HepG2 (cell line): ENCODE measurements around the gene ASB3. TPM values are rescaled to one million over a fixed set of nuclear protein-coding genes. Genes with fewer than 3 reads are reported as not detected.
"Not testable (repeated sequence)": the region's sequence is repeated elsewhere in the genome, so short reads cannot be mapped to it uniquely, and the experiment has no call there.

Source experiments
- ATAC-seq: fragments of 200-7000 bp; cut with Tn5 transposase; 3 replicates; pipeline ENCODE4 v1.9.1; 2020; ENCODE audit warnings: mild to moderate bottlenecking, moderate library complexity
- BruUV-seq: library from RNA; stranded (reverse); fragments of 400-500 nt; replicated peaks from 2 replicates; lab custom pipeline; 2021; lab: Mats Ljungman, UMichigan
- CTCF ChIA-PET: fragments of 300-600 bp; formaldehyde crosslinking; extraction: SDS; loops from one replicate; lab custom pipeline; 2021; ENCODE audit warnings: low total read pairs, inconsistent platforms, low intra/inter-chr PET ratio; lab: Yijun Ruan, JAX
- POLR2A ChIA-PET: fragments of 350-600 bp; sonication (Branson Sonifier 250); formaldehyde crosslinking; loops from one replicate; lab custom pipeline; 2020; ENCODE audit warnings: antibody characterized with exemption, inconsistent platforms; lab: Yijun Ruan, JAX
- DNase-seq: peaks from one replicate; pipeline ENCODE4 v3.0.0-alpha.2; 2015; ENCODE audit warnings: low spot score
- FAIRE-seq: peaks from 3 replicates; lab custom pipeline; 2011; peaks lifted over from hg19 to GRCh38; lab: Jason Lieb, UNC
- H2AFZ ChIP-seq: one replicate; pipeline ENCODE4 v1.6.1; 2011; ENCODE audit warnings: low read length, inconsistent platforms
- H3K27ac ChIP-seq: fragments of 300-600 bp; 3 replicates; pipeline ENCODE4 v1.8.0; 2011; ENCODE audit warnings: mixed run types, mild to moderate bottlenecking, mixed read lengths, low read length, inconsistent platforms; ENCODE audit not compliant: insufficient read depth; ENCODE audit errors: extremely low read length
- H3K27me3 ChIP-seq, 2 experiments: fragments of 200-600 bp in 1 of 2; 2 replicates in 1 of 2; 3 replicates in 1 of 2; pipeline versions ENCODE4 v1.6.0 to v1.8.0; 2011; ENCODE audit warnings: low read length in 2 of 2, mild to moderate bottlenecking in 2 of 2, moderate library complexity in 2 of 2, inconsistent platforms in 1 of 2; ENCODE audit not compliant: insufficient read depth in 2 of 2, control insufficient read depth in 1 of 2
- H3K36me3 ChIP-seq, 2 experiments: fragments of 200-600 bp in 1 of 2; replicated peaks in 1 of 2; 2 replicates in 1 of 2; 3 replicates in 1 of 2; pipeline versions ENCODE4 v1.5.1 to v1.8.0; 2011; ENCODE audit warnings: low read length in 2 of 2, inconsistent platforms in 1 of 2; ENCODE audit not compliant: insufficient read depth in 2 of 2, control insufficient read depth in 1 of 2
- H3K4me1 ChIP-seq: 2 replicates; pipeline ENCODE4 v1.5.1; 2012; ENCODE audit warnings: low read length, inconsistent platforms; ENCODE audit not compliant: insufficient read depth
- H3K4me2 ChIP-seq: 2 replicates; pipeline ENCODE4 v1.6.0; 2011; ENCODE audit warnings: low read depth, low read length, inconsistent platforms
- H3K4me3 ChIP-seq, 3 experiments: fragments of 200-600 bp in 1 of 3; sonication (generic), shearing (Covaris generic) in 1 of 3; replicated peaks in 1 of 3; 2 replicates each; pipeline ENCODE4 v1.5.1; 2011 to 2016; ENCODE audit warnings: low read length in 3 of 3, inconsistent platforms in 2 of 3, low read depth in 2 of 3, mild to moderate bottlenecking in 2 of 3, control low read depth in 1 of 3, mixed read lengths in 1 of 3; ENCODE audit not compliant: insufficient read depth in 1 of 3
- H3K79me2 ChIP-seq: one replicate; pipeline ENCODE4 v1.6.1; 2011; ENCODE audit warnings: low read length, inconsistent platforms; ENCODE audit not compliant: insufficient read depth
- H3K9ac ChIP-seq: 2 replicates; pipeline ENCODE4 v1.6.0; 2011; ENCODE audit warnings: mild to moderate bottlenecking, low read depth, low read length, inconsistent platforms; ENCODE audit not compliant: insufficient read depth
- H3K9me3 ChIP-seq: 2 replicates; pipeline ENCODE4 v1.5.1; 2012; ENCODE audit warnings: mild to moderate bottlenecking, low read length
- H4K20me1 ChIP-seq: 2 replicates; pipeline ENCODE4 v1.6.0; 2011; ENCODE audit warnings: inconsistent platforms, mild to moderate bottlenecking, low read length, moderate library complexity; ENCODE audit not compliant: insufficient read depth
- ETV6 ChIP-seq: sonication (generic); formaldehyde crosslinking; conservative IDR thresholded peaks from 2 replicates; pipeline ENCODE4 v1.4.0; 2020; ENCODE audit warnings: missing genetic modification reagents
- KDM5A ChIP-seq: fragments of 200-600 bp; sonication (generic); IDR thresholded peaks from 2 replicates; pipeline ENCODE4 v1.7.0; 2018; ENCODE audit warnings: antibody characterized with exemption, mild to moderate bottlenecking, low read length, borderline replicate concordance
- RAD51 ChIP-seq: fragments of 450-650 bp; IDR thresholded peaks from 2 replicates; pipeline ENCODE4 v1.6.1; 2016; ENCODE audit warnings: borderline replicate concordance
- TEAD2 ChIP-seq: sonication (generic); formaldehyde crosslinking; IDR thresholded peaks from 2 replicates; pipeline ENCODE4 v1.9.0; 2021; ENCODE audit warnings: missing genetic modification reagents
- ZNF180 ChIP-seq: sonication (generic); formaldehyde crosslinking; IDR thresholded peaks from 2 replicates; pipeline ENCODE4 v1.4.0; 2020; ENCODE audit warnings: low read depth, missing genetic modification reagents, borderline replicate concordance
- ZNF331 ChIP-seq: sonication (generic); formaldehyde crosslinking; IDR thresholded peaks from 2 replicates; pipeline ENCODE4 v1.4.0; 2020; ENCODE audit warnings: missing genetic modification reagents
- ZNF563 ChIP-seq: sonication (generic); formaldehyde crosslinking; IDR thresholded peaks from 2 replicates; pipeline ENCODE4 v1.8.0; 2022; ENCODE audit warnings: mild to moderate bottlenecking, moderate library complexity, missing genetic modification reagents
- ZNF607 ChIP-seq: sonication (generic); formaldehyde crosslinking; IDR thresholded peaks from 2 replicates; pipeline ENCODE4 v1.5.1; 2020; ENCODE audit warnings: missing genetic modification reagents, mild to moderate bottlenecking, borderline replicate concordance
- ZNF883 ChIP-seq: sonication (generic); formaldehyde crosslinking; IDR thresholded peaks from 2 replicates; pipeline ENCODE4 v1.5.1; 2020; ENCODE audit warnings: mild to moderate bottlenecking, missing genetic modification reagents; ENCODE audit errors: not compliant biosample characterization
- WGBS: methylation state at CpG from one replicate; pipeline ENCODE4 v1.1.6; 2017; ENCODE audit warnings: low lambda C conversion rate; 5-methylcytosine and 5-hydroxymethylcytosine counted together
- in situ Hi-C: cut with HindIII; loops from 2 replicates; pipeline ENCODE4 v1.10.0; 2017; ENCODE audit warnings: low pct_unique_long_range_greater_than_20kb; ENCODE audit not compliant: extremely low pct_ligation_motif_present
- intact Hi-C: fragments of 100-400 bp; cut with micrococcal nuclease; formaldehyde crosslinking; loops from one replicate; pipeline ENCODE4 v1.10.0; 2022; ENCODE audit not compliant: unreplicated experiment
- polyA plus RNA-seq, 8 experiments: library from polyadenylated mRNA; depleted of rRNA in 3 of 8; stranded (reverse) in 7 of 8; unstranded in 1 of 8; fragments of >200 nt; fragmentation: Illumina TruSeq in 4 of 8; extraction: Trizol in 4 of 8; gene quantifications; 2 replicates each; pipeline versions ENCODE4 v1.2.1 to v1.2.3, GENCODE V29; 2011 to 2016; ENCODE audit warnings: low read depth in 4 of 8, missing spikeins in 1 of 8, mixed read lengths in 1 of 8; ENCODE audit not compliant: insufficient read depth in 1 of 8
- total RNA-seq, 5 experiments: library from RNA; depleted of rRNA; stranded (reverse); fragments of >200 nt; fragmentation: Illumina TruSeq; extraction: Trizol; gene quantifications; 2 replicates each; pipeline ENCODE4 v1.2.3, GENCODE V29; 2016; ENCODE audit warnings: low read depth in 1 of 5
- TF ChIP-seq, protein P1 (sequence below): sonication (generic); formaldehyde crosslinking; IDR thresholded peaks from 2 replicates; pipeline ENCODE4 v1.5.0; 2020; ENCODE audit warnings: missing genetic modification reagents, mild to moderate bottlenecking, borderline replicate concordance
- TF ChIP-seq, protein P2 (sequence below): sonication (generic); formaldehyde crosslinking; IDR thresholded peaks from 2 replicates; pipeline ENCODE4 v1.5.0; 2020; ENCODE audit warnings: mild to moderate bottlenecking, missing genetic modification reagents

ASB3 gene
- total and polyA plus RNA-seq, 2 of the 13 experiments (the other 11 are each of a cell fraction or from before 2014, with no cell fraction given) = 40.1 to 41.8 TPM

GRCh38 chr2:53667130-53667529 lies 119.6 kb downstream of the ASB3 start:
- POLR2A ChIA-PET = not testable (repeated sequence)

GRCh38 chr2:53660886-53661285 lies 125.9 kb downstream of the ASB3 start:
- H3K36me3 ChIP-seq = no peaks in the 10 kb centered on the region
- TF ChIP-seq ETV6 (no peak), ZNF563 (no peak), TEAD2 (CRISPR knock-in tag) (no peak), ZNF180 (no peak), ZNF883 (CRISPR knock-in tag) (no peak), KDM5A (no peak), ZNF607 (CRISPR knock-in tag) (no peak), RAD51 (no peak), ZNF331 (CRISPR knock-in tag) (no peak)
- TF ChIP-seq, protein P1, sequence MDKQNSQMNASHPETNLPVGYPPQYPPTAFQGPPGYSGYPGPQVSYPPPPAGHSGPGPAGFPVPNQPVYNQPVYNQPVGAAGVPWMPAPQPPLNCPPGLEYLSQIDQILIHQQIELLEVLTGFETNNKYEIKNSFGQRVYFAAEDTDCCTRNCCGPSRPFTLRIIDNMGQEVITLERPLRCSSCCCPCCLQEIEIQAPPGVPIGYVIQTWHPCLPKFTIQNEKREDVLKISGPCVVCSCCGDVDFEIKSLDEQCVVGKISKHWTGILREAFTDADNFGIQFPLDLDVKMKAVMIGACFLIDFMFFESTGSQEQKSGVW (CRISPR knock-in tag) = no peak
- TF ChIP-seq, protein P2, sequence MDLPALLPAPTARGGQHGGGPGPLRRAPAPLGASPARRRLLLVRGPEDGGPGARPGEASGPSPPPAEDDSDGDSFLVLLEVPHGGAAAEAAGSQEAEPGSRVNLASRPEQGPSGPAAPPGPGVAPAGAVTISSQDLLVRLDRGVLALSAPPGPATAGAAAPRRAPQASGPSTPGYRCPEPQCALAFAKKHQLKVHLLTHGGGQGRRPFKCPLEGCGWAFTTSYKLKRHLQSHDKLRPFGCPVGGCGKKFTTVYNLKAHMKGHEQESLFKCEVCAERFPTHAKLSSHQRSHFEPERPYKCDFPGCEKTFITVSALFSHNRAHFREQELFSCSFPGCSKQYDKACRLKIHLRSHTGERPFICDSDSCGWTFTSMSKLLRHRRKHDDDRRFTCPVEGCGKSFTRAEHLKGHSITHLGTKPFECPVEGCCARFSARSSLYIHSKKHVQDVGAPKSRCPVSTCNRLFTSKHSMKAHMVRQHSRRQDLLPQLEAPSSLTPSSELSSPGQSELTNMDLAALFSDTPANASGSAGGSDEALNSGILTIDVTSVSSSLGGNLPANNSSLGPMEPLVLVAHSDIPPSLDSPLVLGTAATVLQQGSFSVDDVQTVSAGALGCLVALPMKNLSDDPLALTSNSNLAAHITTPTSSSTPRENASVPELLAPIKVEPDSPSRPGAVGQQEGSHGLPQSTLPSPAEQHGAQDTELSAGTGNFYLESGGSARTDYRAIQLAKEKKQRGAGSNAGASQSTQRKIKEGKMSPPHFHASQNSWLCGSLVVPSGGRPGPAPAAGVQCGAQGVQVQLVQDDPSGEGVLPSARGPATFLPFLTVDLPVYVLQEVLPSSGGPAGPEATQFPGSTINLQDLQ (CRISPR knock-in tag) = no peak
- no peaks in the 10 kb centered on the region for H3K9me3 ChIP-seq
- ATAC-seq = no peak
- BruUV-seq = no TSS peak
- H3K4me1 ChIP-seq = no peaks in the 10 kb centered on the region
- H3K4me2 ChIP-seq = no peak overlapping the region
- 99% methylated on average over 2 of the region's 2 CpGs for WGBS
- POLR2A ChIA-PET = no interaction called here
- no peaks in the 10 kb centered on the region for H3K27me3 ChIP-seq
- H2AFZ ChIP-seq = no peak overlapping the region
- H3K79me2 ChIP-seq = no peaks in the 10 kb centered on the region
- no peak overlapping the region for H3K9ac ChIP-seq
- in situ Hi-C loops (no loop called here), intact Hi-C loops (no loop called here)
- H3K27ac ChIP-seq = no peak overlapping the region
- H3K4me3 ChIP-seq = no peak overlapping the region
- no peaks in the 10 kb centered on the region for H4K20me1 ChIP-seq
- CTCF ChIA-PET = no interaction called here
- FAIRE-seq = peak; percentile 32
- DNase-seq = no peak

More at GRCh38 chr2:53667130-53667529, 119.6 kb downstream of the ASB3 start:
- DNase-seq, H3K9me3 ChIP-seq, H3K79me2 ChIP-seq, H2AFZ ChIP-seq, in situ Hi-C loops, CTCF ChIA-PET, H3K4me1 ChIP-seq, H3K9ac ChIP-seq, ATAC-seq, BruUV-seq, H4K20me1 ChIP-seq, H3K4me2 ChIP-seq, H3K36me3 ChIP-seq, FAIRE-seq, intact Hi-C loops, H3K27me3 ChIP-seq, H3K27ac ChIP-seq, H3K4me3 ChIP-seq: not testable (repeated sequence)
- WGBS = 96% methylated on average over 5 of the region's 5 CpGs
